B cell (primary cell): ENCODE measurements around the gene PANK3. TPM values are rescaled to one million over a fixed set of nuclear protein-coding genes. Genes with fewer than 3 reads are reported as not detected.
"Not testable (repeated sequence)": the region's sequence is repeated elsewhere in the genome, so short reads cannot be mapped to it uniquely, and the experiment has no call there.

ENCODE experiments used
- ATAC-seq: fragments of 200-7000 bp; cut with Tn5 transposase; one replicate; pipeline ENCODE4 v1.10.0; 2021; ENCODE audit warnings: low read depth, mild to moderate bottlenecking, moderate number of reproducible peaks, moderate library complexity
- CTCF ChIA-PET: fragments of 350-600 bp; sonication (Branson Sonifier 250); formaldehyde crosslinking; loops from one replicate; lab custom pipeline; 2021; ENCODE audit warnings: antibody characterized with exemption, inconsistent platforms; lab: Charles Lee
- POLR2A ChIA-PET: fragments of 350-600 bp; sonication (Branson Sonifier 250); formaldehyde crosslinking; loops from one replicate; lab custom pipeline; 2021; ENCODE audit warnings: antibody characterized with exemption; lab: Charles Lee
- DNase-seq: peaks from one replicate; pipeline ENCODE4 v3.0.0; 2013
- H2AFZ ChIP-seq: 2 replicates; pipeline ENCODE4 v1.6.1; 2012; ENCODE audit warnings: mild to moderate bottlenecking, low read depth, low read length; ENCODE audit not compliant: insufficient read depth, poor library complexity, severe bottlenecking
- H3K27ac ChIP-seq, 2 donors: 1 replicate in 1 of 2; 2 replicates in 1 of 2; pipeline ENCODE4 v1.5.1; 2012 to 2013; ENCODE audit warnings: low read length in 2 of 2, mild to moderate bottlenecking in 2 of 2, moderate library complexity in 1 of 2
- H3K27me3 ChIP-seq, 4 experiments: fragments of 200-600 bp in 1 of 4; sonication (generic) in 1 of 4; replicated peaks in 1 of 4; 1 replicate in 2 of 4; 2 replicates in 2 of 4; pipeline versions ENCODE4 v1.6.1 to v1.7.0; 2013 to 2016; ENCODE audit warnings: low read length in 3 of 4, mild to moderate bottlenecking in 2 of 4, mixed read lengths in 1 of 4, moderate library complexity in 1 of 4; ENCODE audit not compliant: insufficient read depth in 4 of 4, control insufficient read depth in 3 of 4; ENCODE audit errors: control extremely low read depth in 1 of 4
- H3K36me3 ChIP-seq, 2 experiments: replicated peaks in 1 of 2; 1 replicate in 1 of 2; 2 replicates in 1 of 2; pipeline versions ENCODE4 v1.6.1 to v1.7.1; 2013; ENCODE audit warnings: low read length in 1 of 2; ENCODE audit not compliant: insufficient read depth in 2 of 2, control insufficient read depth in 1 of 2; ENCODE audit errors: control extremely low read depth in 1 of 2, extremely low read depth in 1 of 2
- H3K4me1 ChIP-seq, 2 donors: fragments of 200-600 bp in 1 of 2; sonication (generic) in 1 of 2; 1 replicate in 1 of 2; 2 replicates in 1 of 2; pipeline versions ENCODE4 v1.5.1 to v1.6.1; 2013 to 2017; ENCODE audit warnings: low read length in 2 of 2; ENCODE audit not compliant: control insufficient read depth in 2 of 2, insufficient read depth in 2 of 2
- H3K4me2 ChIP-seq: replicated peaks from 2 replicates; pipeline ENCODE3; 2012; ENCODE audit warnings: mild to moderate bottlenecking, low read depth, low read length; ENCODE audit not compliant: poor library complexity, severe bottlenecking
- H3K4me3 ChIP-seq, 5 experiments: fragments of 200-600 bp in 1 of 5; sonication (generic) in 1 of 5; 1 replicate in 3 of 5; 2 replicates in 2 of 5; pipeline versions ENCODE4 v1.5.1 to v1.7.0; 2011 to 2016; ENCODE audit warnings: low read length in 4 of 5, mild to moderate bottlenecking in 4 of 5, low read depth in 2 of 5, control low read depth in 1 of 5, moderate library complexity in 1 of 5; ENCODE audit not compliant: insufficient read depth in 1 of 5; ENCODE audit errors: control extremely low read depth in 1 of 5, extremely low read depth in 1 of 5
- H3K79me2 ChIP-seq: fragments of 200-600 bp; sonication (generic); one replicate; pipeline ENCODE4 v1.6.0; 2016; ENCODE audit warnings: low read length; ENCODE audit not compliant: control insufficient read depth, insufficient read depth
- H3K9ac ChIP-seq: fragments of 200-600 bp; sonication (generic); 2 replicates; pipeline ENCODE4 v1.6.1; 2017; ENCODE audit warnings: mild to moderate bottlenecking, low read length, moderate library complexity
- H3K9me3 ChIP-seq, 3 donors: one replicate each; pipeline versions ENCODE4 v1.6.1 to v1.7.1; 2013; ENCODE audit warnings: low read length in 2 of 3; ENCODE audit not compliant: control insufficient read depth in 2 of 3, insufficient read depth in 1 of 3; ENCODE audit errors: control extremely low read depth in 1 of 3
- H4K20me1 ChIP-seq: 2 replicates; pipeline ENCODE4 v1.6.0; 2012; ENCODE audit warnings: mild to moderate bottlenecking, low read length; ENCODE audit not compliant: insufficient read depth, control insufficient read depth, poor library complexity, severe bottlenecking
- H3K27ac Mint-ChIP-seq: one replicate; pipeline ENCODE4 v1.8.0; 2021; ENCODE audit warnings: mixed read lengths
- H3K27me3 Mint-ChIP-seq: one replicate; pipeline ENCODE4 v1.8.0; 2021; ENCODE audit warnings: mixed read lengths
- H3K4me1 Mint-ChIP-seq: one replicate; pipeline ENCODE4 v1.8.0; 2021; ENCODE audit warnings: mixed read lengths
- H3K4me3 Mint-ChIP-seq: one replicate; pipeline ENCODE4 v1.8.0; 2021; ENCODE audit warnings: mixed read lengths
- H3K9me3 Mint-ChIP-seq: one replicate; pipeline ENCODE4 v1.8.0; 2022; ENCODE audit warnings: mixed read lengths; ENCODE audit not compliant: insufficient read depth
- CTCF ChIP-seq: fragments of 200-600 bp; IDR thresholded peaks from one replicate; pipeline ENCODE4 v1.8.0; 2022; ENCODE audit warnings: antibody characterized with exemption, mild to moderate bottlenecking
- EZH2 ChIP-seq: IDR thresholded peaks from 2 replicates; pipeline ENCODE4 v1.6.1; 2012; ENCODE audit warnings: borderline replicate concordance, low read depth, mild to moderate bottlenecking, moderate library complexity, low read length; ENCODE audit not compliant: insufficient read depth, poor library complexity, severe bottlenecking
- WGBS: methylation state at CpG from one replicate; pipeline ENCODE4 v1.1.5; 2013; ENCODE audit warnings: missing lambda C conversion rate; ENCODE audit not compliant: insufficient coverage; 5-methylcytosine and 5-hydroxymethylcytosine counted together
- intact Hi-C: fragments of 100-400 bp; cut with micrococcal nuclease; formaldehyde crosslinking; loops from one replicate; pipeline ENCODE4 v1.10.0; 2022
- polyA plus RNA-seq: library from polyadenylated mRNA; depleted of rRNA; stranded (reverse); fragments of >200 nt; gene quantifications from 2 replicates; pipeline ENCODE4 v1.2.3, GENCODE V29; 2012
- total RNA-seq, 2 donors: library from RNA; stranded (reverse); fragments of 120-200 nt in 1 of 2; gene quantifications; 1 replicate in 1 of 2; 2 replicates in 1 of 2; pipeline versions ENCODE4 v1.2.3 to v1.2.4, GENCODE V29; 2013 to 2022

PANK3 gene
- total and polyA plus RNA-seq, 2 donors (not counting 1 experiment from before 2014, with no cell fraction given): 6.3 to 61.8 TPM

- H4K20me1 ChIP-seq: peaks cover 17% of the 10 kb centered on the region
- H3K79me2 ChIP-seq: peaks cover 30% of the 10 kb centered on the region
- peak overlapping the region; percentile 90 for H2AFZ ChIP-seq
- H3K27ac Mint-ChIP-seq, H3K9ac ChIP-seq, H3K27ac ChIP-seq, H3K27me3 Mint-ChIP-seq, intact Hi-C loops, H3K36me3 ChIP-seq, H3K4me3 Mint-ChIP-seq, H3K4me2 ChIP-seq, H3K27me3 ChIP-seq, ATAC-seq, POLR2A ChIA-PET, CTCF ChIA-PET, H3K9me3 Mint-ChIP-seq, H3K9me3 ChIP-seq, DNase-seq, H3K4me3 ChIP-seq: not testable (repeated sequence)
- 100% methylated on average over 4 of the region's 7 CpGs for WGBS
- H3K4me1 ChIP-seq: peaks cover 18 to 29% of the 10 kb centered on the region in 2 donors
- H3K4me1 Mint-ChIP-seq: peaks cover 39% of the 10 kb centered on the region
Measured at GRCh38 chr5:168580814-168581469, 1.8 kb upstream of the PANK3 start.

- Mint-ChIP-seq H3K4me3 (peak overlapping the region; percentile 87), H3K27ac (peak overlapping the region; percentile 95), H3K4me1 (peaks cover 44% of the 10 kb centered on the region), H3K9me3 (no peaks in the 10 kb centered on the region), H3K27me3 (no peaks in the 10 kb centered on the region)
- Histone ChIP-seq H3K27ac (peak overlapping the region; percentile 79 to 94), H3K9me3 (no peaks in the 10 kb centered on the region), H3K4me2 (peak overlapping the region; percentile 99), H2AFZ (peak overlapping the region; percentile 90), H3K9ac (peak overlapping the region; percentile 97), H3K4me3 (peak overlapping the region; percentile 49 to 90 (median 70)), H3K4me1 (peaks cover 18 to 29% of the 10 kb centered on the region in 2 donors), H3K27me3 (no peaks in the 10 kb centered on the region), H3K79me2 (peaks cover 38% of the 10 kb centered on the region), H4K20me1 (peaks cover 23% of the 10 kb centered on the region), H3K36me3 (no peaks in the 10 kb centered on the region)
- ATAC-seq: no peak
- intact Hi-C loops: no loop called here
- no peak for DNase-seq
- CTCF ChIA-PET: no interaction called here
- TF ChIP-seq CTCF: no peak
- no peak for TF ChIP-seq EZH2
- WGBS: 71% methylated on average over 1 of the region's 3 CpGs
- POLR2A ChIA-PET: interaction anchor here (1.2 kb wide), 1 partner anchor 1057 kb away, joined by 4 read pairs; the partner anchor contains the start of gene DOCK2
Measured at GRCh38 chr5:168580227-168580508, 1.0 kb upstream of the PANK3 start.
